ENCODE measurements around the gene PIGR.

DNA sequence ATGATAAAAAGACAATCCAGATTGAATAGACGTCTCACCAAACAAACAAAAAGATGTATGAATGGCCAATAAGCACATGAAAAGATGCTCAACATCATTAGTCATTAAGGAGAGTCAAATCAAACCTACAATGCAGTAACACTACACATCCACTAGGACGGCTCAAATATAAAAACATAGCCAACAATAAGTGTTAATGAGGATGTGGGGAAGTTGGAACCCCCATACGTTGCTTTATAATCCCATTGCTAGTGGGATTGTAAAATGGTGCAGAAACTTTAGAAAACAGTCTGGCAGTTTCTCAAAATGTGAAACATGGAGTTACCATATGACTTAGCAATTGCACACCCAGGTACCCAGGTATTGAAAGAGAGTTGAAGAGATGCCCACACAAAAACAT, 63.7 kb downstream of the PIGR start:
- TF ChIP-seq, protein P1, sequence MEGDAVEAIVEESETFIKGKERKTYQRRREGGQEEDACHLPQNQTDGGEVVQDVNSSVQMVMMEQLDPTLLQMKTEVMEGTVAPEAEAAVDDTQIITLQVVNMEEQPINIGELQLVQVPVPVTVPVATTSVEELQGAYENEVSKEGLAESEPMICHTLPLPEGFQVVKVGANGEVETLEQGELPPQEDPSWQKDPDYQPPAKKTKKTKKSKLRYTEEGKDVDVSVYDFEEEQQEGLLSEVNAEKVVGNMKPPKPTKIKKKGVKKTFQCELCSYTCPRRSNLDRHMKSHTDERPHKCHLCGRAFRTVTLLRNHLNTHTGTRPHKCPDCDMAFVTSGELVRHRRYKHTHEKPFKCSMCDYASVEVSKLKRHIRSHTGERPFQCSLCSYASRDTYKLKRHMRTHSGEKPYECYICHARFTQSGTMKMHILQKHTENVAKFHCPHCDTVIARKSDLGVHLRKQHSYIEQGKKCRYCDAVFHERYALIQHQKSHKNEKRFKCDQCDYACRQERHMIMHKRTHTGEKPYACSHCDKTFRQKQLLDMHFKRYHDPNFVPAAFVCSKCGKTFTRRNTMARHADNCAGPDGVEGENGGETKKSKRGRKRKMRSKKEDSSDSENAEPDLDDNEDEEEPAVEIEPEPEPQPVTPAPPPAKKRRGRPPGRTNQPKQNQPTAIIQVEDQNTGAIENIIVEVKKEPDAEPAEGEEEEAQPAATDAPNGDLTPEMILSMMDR (conservative IDR thresholded peaks at IDR 0.05; ENCODE audit: low read depth, low read length): no peak; the same call in 1 of the 2 replicates
- no peak for TF ChIP-seq EZH2 (IDR thresholded peaks at IDR 0.05; ENCODE audit: borderline replicate concordance, low read depth, low read length, poor library complexity, severe bottlenecking)

Data from A673 (cell line).